ENCODE measurements around the gene GLRA2. TPM values are rescaled to one million over a fixed set of nuclear protein-coding genes. Genes with fewer than 3 reads are reported as not detected.
"Not testable (repeated sequence)": the region's sequence is repeated elsewhere in the genome, so short reads cannot be mapped to it uniquely, and the experiment has no call there.

Gene GLRA2
- total RNA-seq, 4 donors from 2014 or later, result not detected

DNA sequence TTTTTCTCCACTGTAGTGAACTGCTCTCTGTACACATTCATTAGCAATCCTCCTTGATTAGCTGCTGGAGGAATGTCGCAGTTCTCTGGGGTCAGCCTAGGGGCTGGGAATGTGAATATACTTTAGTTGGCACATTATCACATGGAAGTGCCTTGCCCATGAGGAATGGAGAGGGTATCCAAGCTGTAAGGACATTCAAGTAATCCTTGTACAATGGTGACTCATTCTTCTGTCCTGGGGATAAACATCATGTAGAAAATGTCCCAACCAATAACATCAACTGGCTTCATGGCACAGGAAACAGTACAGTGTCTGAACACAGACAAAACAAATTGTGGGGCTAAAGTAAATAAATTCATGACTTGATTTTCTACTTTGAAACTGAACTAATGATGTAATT, 147.1 kb downstream of the GLRA2 start:
- Histone ChIP-seq H3K9me3 (no peaks in the 10 kb centered on the region), H3K4me1 (no peaks in the 10 kb centered on the region), H3K27ac (no peak overlapping the region), H3K4me3 (no peak overlapping the region), H3K27me3 (no peaks in the 10 kb centered on the region), H3K36me3 (no peaks in the 10 kb centered on the region)
- DNase-seq, result no peak
- TF ChIP-seq, protein P1, sequence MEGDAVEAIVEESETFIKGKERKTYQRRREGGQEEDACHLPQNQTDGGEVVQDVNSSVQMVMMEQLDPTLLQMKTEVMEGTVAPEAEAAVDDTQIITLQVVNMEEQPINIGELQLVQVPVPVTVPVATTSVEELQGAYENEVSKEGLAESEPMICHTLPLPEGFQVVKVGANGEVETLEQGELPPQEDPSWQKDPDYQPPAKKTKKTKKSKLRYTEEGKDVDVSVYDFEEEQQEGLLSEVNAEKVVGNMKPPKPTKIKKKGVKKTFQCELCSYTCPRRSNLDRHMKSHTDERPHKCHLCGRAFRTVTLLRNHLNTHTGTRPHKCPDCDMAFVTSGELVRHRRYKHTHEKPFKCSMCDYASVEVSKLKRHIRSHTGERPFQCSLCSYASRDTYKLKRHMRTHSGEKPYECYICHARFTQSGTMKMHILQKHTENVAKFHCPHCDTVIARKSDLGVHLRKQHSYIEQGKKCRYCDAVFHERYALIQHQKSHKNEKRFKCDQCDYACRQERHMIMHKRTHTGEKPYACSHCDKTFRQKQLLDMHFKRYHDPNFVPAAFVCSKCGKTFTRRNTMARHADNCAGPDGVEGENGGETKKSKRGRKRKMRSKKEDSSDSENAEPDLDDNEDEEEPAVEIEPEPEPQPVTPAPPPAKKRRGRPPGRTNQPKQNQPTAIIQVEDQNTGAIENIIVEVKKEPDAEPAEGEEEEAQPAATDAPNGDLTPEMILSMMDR (IDR thresholded peaks at IDR 0.05), result no peak
- TF ChIP-seq POLR2A (IDR thresholded peaks at IDR 0.05), result no peak

DNA sequence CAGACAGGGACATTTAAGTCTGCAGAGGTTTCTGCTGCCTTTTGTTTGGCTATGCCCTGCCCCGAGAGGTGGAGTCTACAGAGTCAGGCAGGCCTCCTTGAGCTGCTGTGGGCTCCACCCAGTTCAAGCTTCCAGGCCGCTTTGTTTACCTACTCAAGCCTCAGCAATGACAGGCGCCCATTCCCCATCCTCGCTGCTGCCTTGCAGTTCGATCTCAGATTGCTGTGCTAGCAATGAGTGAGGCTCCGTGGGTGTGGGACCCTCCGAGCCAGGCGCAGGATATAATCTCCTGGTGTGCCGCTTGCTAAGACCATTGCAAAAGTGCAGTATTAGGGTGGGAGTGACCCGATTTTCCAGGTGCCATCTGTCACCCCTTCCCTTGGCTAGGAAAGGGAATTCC, 159.0 kb downstream of the GLRA2 start:
- H3K4me1 ChIP-seq, DNase-seq, H3K36me3 ChIP-seq, H3K27me3 ChIP-seq, H3K9me3 ChIP-seq, H3K27ac ChIP-seq, H3K4me3 ChIP-seq: not testable (repeated sequence)

DNA sequence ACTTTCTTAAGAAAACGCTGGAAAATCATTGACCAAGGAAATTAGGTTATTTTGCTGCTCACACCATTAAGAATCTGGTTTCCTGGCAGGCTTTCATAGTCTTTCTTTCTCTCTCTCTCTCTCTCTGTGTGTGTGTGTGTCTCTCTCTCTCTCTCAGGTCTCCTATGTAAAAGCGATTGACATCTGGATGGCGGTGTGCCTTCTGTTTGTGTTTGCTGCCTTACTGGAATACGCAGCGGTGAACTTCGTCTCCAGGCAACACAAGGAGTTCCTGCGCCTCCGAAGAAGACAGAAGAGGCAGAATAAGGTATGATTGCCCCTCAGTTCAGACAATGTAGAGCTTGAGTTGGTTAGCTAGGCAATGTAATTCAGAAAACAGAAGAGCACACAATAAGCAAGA, 161.2 kb downstream of the GLRA2 start:
- Histone ChIP-seq H3K4me1 (no peaks in the 10 kb centered on the region), H3K27ac (no peak overlapping the region), H3K27me3 (no peaks in the 10 kb centered on the region), H3K36me3 (no peaks in the 10 kb centered on the region), H3K9me3 (no peaks in the 10 kb centered on the region), H3K4me3 (no peak overlapping the region)
- DNase-seq, result no peak
- no peak for TF ChIP-seq POLR2A (IDR thresholded peaks at IDR 0.05)
- TF ChIP-seq, protein P1 (IDR thresholded peaks at IDR 0.05), result no peak

DNA sequence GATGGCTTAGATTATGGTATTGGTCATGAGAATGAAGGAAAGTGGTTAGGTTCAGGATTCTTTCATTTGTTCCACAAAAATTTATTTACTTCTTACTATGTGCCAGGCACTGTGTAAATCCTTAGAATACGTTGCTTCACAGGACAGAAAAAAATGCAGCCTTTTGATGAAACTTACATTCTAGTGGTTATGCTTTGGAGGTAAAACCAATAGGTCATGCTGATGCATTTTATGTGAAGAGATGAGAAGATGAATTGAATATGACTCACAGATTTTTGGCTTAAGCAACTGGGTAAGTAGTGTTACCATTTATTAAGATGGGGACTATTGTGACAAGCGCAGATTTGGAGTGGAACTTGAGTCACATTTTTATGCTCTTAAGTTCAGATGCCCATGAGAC, 165.3 kb downstream of the GLRA2 start:
- TF ChIP-seq POLR2A (IDR thresholded peaks at IDR 0.05), result no peak
- TF ChIP-seq, protein P1 (IDR thresholded peaks at IDR 0.05), result no peak

DNA sequence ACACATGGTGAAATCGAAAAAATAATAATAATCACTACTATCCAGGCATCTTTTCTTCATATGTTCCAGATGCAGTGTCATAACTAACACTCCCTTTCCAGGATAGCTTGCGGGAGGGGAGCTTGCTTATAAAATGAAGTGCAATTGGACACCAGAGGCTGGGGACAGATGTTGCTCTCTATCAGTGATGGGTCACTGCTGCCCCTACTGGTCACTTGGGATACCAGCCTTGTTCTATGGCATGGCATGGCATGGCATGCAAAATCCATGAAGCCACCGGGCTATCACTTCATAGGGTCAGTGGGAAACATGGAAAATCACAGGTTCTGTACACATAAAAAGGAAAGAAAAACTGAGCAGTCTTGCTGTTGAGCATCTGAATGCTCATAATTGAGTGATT, 168.1 kb downstream of the GLRA2 start:
- no peak for TF ChIP-seq POLR2A (IDR thresholded peaks at IDR 0.05)
- TF ChIP-seq, protein P1 (IDR thresholded peaks at IDR 0.05), result peak in 4 of 6 experiments; percentile 34 to 54 (median 43)
- H3K36me3 ChIP-seq, result no peaks in the 10 kb centered on the region
- DNase-seq, result peak; percentile 17 to 68 (median 48)
- no peak overlapping the region for H3K27ac ChIP-seq
- no peaks in the 10 kb centered on the region for H3K27me3 ChIP-seq
- no peaks in the 10 kb centered on the region for H3K4me1 ChIP-seq
- no peaks in the 10 kb centered on the region for H3K9me3 ChIP-seq
- H3K4me3 ChIP-seq, result no peak overlapping the region

More for the DNA sequence above, 165.3 kb downstream of the GLRA2 start:
- no peaks in the 10 kb centered on the region for H3K9me3 ChIP-seq
- H3K27me3 ChIP-seq, result no peaks in the 10 kb centered on the region
- no peak overlapping the region for H3K4me3 ChIP-seq
- no peaks in the 10 kb centered on the region for H3K36me3 ChIP-seq
- H3K4me1 ChIP-seq, result no peaks in the 10 kb centered on the region
- H3K27ac ChIP-seq, result no peak overlapping the region
- DNase-seq, result no peak

DNA sequence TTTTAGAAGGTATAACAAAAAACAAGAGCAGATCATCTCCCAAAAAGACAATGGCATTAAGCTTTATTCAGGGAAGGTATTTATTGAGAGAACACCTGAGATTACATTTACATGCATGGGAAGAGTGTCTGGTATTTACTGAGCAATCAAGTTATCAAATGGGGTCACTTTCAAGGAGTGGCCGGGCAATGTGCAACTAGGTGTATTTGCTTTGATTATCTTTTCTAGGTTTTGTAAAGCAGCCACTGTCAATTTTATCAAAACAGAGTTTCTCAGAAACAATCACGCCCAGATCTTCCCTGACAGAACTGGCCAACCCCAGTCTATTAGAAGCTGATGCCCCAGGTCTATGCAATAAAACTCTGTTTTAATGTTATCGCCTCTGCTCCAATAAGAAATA, 169.5 kb downstream of the GLRA2 start:
- no peaks in the 10 kb centered on the region for H3K27me3 ChIP-seq
- H3K27ac ChIP-seq, result no peak overlapping the region
- no peaks in the 10 kb centered on the region for H3K9me3 ChIP-seq
- no peak overlapping the region for H3K4me3 ChIP-seq
- no peaks in the 10 kb centered on the region for H3K36me3 ChIP-seq
- TF ChIP-seq POLR2A (IDR thresholded peaks at IDR 0.05), result no peak
- TF ChIP-seq, protein P1 (IDR thresholded peaks at IDR 0.05), result no peak
- no peak for DNase-seq
- H3K4me1 ChIP-seq, result no peaks in the 10 kb centered on the region
